ENCODE results near the gene LMO7.
"Not testable (repeated sequence)": the region's sequence is repeated elsewhere in the genome, so short reads cannot be mapped to it uniquely, and the experiment has no call there.

Gene LMO7

DNA sequence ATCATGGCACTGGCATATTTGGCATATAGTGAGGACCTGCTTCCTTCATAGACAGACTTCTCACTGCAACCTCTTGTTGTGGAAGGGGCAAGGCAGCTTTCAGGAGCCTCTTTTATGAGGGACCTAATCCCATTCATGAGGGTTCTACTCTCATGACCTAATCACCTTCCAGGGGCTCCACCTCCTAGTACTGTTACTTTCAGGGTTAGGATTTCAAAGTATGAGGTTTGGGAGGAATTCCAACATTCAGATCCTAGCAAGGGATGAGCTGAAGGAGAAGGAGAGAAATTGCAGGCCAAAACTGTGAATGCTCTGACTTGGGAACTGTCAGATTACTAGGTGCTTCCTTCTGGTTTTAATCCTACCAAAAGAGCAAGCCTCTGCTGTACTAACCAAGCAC is 87.8 kb downstream of the LMO7 start:
- peak overlapping the region; percentile 6 for H3K27ac ChIP-seq (ENCODE audit: low read length)

GRCh38 chr13:75724752-75725517 is 88.8 kb downstream of the LMO7 start:
- no peaks in the 10 kb centered on the region for H3K9me3 ChIP-seq (ENCODE audit: control insufficient read depth in 1 of 2, low read length in 2 of 2)
- no peak overlapping the region for H3K4me3 ChIP-seq (ENCODE audit: low read depth in 1 of 2, low read length in 2 of 2)
- peak overlapping the region; percentile 6 for H3K27ac ChIP-seq (ENCODE audit: low read length)
- no peaks in the 10 kb centered on the region for H3K36me3 ChIP-seq (ENCODE audit: control insufficient read depth in 1 of 2, insufficient read depth in 2 of 2, low read length in 2 of 2)
- no peaks in the 10 kb centered on the region for H3K4me1 ChIP-seq (ENCODE audit: control insufficient read depth in 1 of 2, insufficient read depth in 2 of 2, low read length in 2 of 2)
- no peaks in the 10 kb centered on the region for H3K27me3 ChIP-seq (ENCODE audit: low read depth, low read length)

More for the DNA sequence above, 87.8 kb downstream of the LMO7 start:
- Histone ChIP-seq H3K4me3 (ENCODE audit: low read depth in 1 of 2, low read length in 2 of 2) (no peak overlapping the region), H3K9me3 (ENCODE audit: control insufficient read depth in 1 of 2, low read length in 2 of 2) (no peaks in the 10 kb centered on the region), H3K4me1 (ENCODE audit: control insufficient read depth in 1 of 2, insufficient read depth in 2 of 2, low read length in 2 of 2) (no peaks in the 10 kb centered on the region), H3K27me3 (ENCODE audit: low read depth, low read length) (no peaks in the 10 kb centered on the region), H3K36me3 (ENCODE audit: control insufficient read depth in 1 of 2, insufficient read depth in 2 of 2, low read length in 2 of 2) (no peaks in the 10 kb centered on the region)

DNA sequence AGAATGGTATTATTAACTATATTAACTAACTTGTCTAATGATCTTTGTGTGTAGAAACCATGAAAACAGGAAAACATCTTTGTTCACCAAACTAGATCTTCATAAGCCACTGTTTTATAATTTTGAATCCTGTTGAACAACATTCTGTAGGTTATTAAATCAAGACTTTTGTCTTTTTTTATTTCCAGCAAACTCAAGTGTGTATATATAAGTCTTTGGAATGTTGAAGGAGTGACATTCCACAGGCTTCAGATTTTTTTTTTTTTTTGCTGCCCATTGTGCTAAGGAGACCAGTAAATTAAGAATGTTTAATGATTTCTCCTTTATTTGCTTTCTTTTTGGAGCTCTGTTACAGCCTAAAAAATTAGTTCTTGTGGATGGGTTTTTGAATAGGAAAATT is 89.6 kb downstream of the LMO7 start:
- no peaks in the 10 kb centered on the region for H3K27me3 ChIP-seq (ENCODE audit: low read depth, low read length)
- no peak overlapping the region for H3K4me3 ChIP-seq (ENCODE audit: low read depth in 1 of 2, low read length in 2 of 2)
- H3K9me3 ChIP-seq (ENCODE audit: control insufficient read depth in 1 of 2, low read length in 2 of 2): no peaks in the 10 kb centered on the region
- no peak overlapping the region for H3K27ac ChIP-seq (ENCODE audit: low read length)
- no peaks in the 10 kb centered on the region for H3K36me3 ChIP-seq (ENCODE audit: control insufficient read depth in 1 of 2, insufficient read depth in 2 of 2, low read length in 2 of 2)
- H3K4me1 ChIP-seq (ENCODE audit: control insufficient read depth in 1 of 2, insufficient read depth in 2 of 2, low read length in 2 of 2): no peaks in the 10 kb centered on the region

- H3K36me3 ChIP-seq (ENCODE audit: control insufficient read depth in 1 of 2, insufficient read depth in 2 of 2, low read length in 2 of 2): no peaks in the 10 kb centered on the region
- no peak overlapping the region for H3K27ac ChIP-seq (ENCODE audit: low read length)
- H3K4me3 ChIP-seq (ENCODE audit: low read depth in 1 of 2, low read length in 2 of 2): no peak overlapping the region
- H3K4me1 ChIP-seq (ENCODE audit: control insufficient read depth in 1 of 2, insufficient read depth in 2 of 2, low read length in 2 of 2): no peaks in the 10 kb centered on the region
- H3K9me3 ChIP-seq (ENCODE audit: control insufficient read depth in 1 of 2, low read length in 2 of 2): no peaks in the 10 kb centered on the region
- no peaks in the 10 kb centered on the region for H3K27me3 ChIP-seq (ENCODE audit: low read depth, low read length)
These were observed 90.2 kb downstream of the LMO7 start for GRCh38 chr13:75726306-75726705.

DNA sequence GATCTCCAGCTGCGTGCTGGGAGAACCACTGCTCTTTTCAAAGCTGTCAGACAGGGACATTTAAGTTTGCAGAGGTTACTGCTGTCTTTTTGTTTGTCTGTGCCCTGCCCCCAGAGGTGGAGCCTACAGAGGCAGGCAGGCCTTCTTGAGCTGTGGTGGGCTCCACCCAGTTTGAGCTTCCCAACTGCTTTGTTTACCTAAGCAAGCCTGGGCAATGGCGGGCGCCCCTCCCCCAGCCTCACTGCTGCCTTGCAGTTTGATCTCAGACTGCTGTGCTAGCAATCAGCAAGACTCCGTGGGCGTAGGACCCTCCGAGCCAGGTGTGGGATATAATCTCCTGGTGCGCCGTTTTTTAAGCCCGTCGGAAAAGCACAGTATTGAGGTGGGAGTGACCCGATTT is 97.0 kb downstream of the LMO7 start:
- not testable (repeated sequence) for H3K27ac ChIP-seq (ENCODE audit: low read length); H3K9me3 ChIP-seq (ENCODE audit: control insufficient read depth in 1 of 2, low read length in 2 of 2); H3K4me3 ChIP-seq (ENCODE audit: low read depth in 1 of 2, low read length in 2 of 2); H3K4me1 ChIP-seq (ENCODE audit: control insufficient read depth in 1 of 2, insufficient read depth in 2 of 2, low read length in 2 of 2); H3K27me3 ChIP-seq (ENCODE audit: low read depth, low read length); H3K36me3 ChIP-seq (ENCODE audit: control insufficient read depth in 1 of 2, insufficient read depth in 2 of 2, low read length in 2 of 2)

DNA sequence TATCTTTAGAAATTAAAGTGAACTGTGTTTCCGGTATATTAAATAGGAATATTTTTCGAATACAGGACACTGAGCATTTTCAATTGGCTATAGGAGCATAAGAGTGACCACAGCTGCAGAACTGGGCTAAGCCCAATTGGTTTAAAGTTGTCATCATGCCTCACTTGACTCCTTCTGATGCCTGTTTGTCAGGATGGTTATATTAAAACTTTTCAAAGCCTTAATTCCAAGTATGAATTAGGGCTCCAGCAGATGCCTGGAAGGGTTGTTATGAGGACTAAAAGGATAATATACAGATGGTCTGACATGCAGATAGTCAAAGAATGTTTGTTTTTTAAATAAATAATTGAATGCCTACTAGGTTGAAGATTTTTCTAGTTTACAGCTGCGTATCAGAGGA is 100.0 kb downstream of the LMO7 start:
- no peaks in the 10 kb centered on the region for H3K9me3 ChIP-seq (ENCODE audit: control insufficient read depth in 1 of 2, low read length in 2 of 2)
- no peaks in the 10 kb centered on the region for H3K36me3 ChIP-seq (ENCODE audit: control insufficient read depth in 1 of 2, insufficient read depth in 2 of 2, low read length in 2 of 2)

GRCh38 chr13:75738841-75739240 is 102.7 kb downstream of the LMO7 start:
- no peaks in the 10 kb centered on the region for H3K9me3 ChIP-seq (ENCODE audit: control insufficient read depth in 1 of 2, low read length in 2 of 2)
- no peaks in the 10 kb centered on the region for H3K36me3 ChIP-seq (ENCODE audit: control insufficient read depth in 1 of 2, insufficient read depth in 2 of 2, low read length in 2 of 2)
- no peaks in the 10 kb centered on the region for H3K4me1 ChIP-seq (ENCODE audit: control insufficient read depth in 1 of 2, insufficient read depth in 2 of 2, low read length in 2 of 2)
- H3K27me3 ChIP-seq (ENCODE audit: low read depth, low read length): no peaks in the 10 kb centered on the region
- no peak overlapping the region for H3K27ac ChIP-seq (ENCODE audit: low read length)
- no peak overlapping the region for H3K4me3 ChIP-seq (ENCODE audit: low read depth in 1 of 2, low read length in 2 of 2)

More for the DNA sequence above, 100.0 kb downstream of the LMO7 start:
- no peaks in the 10 kb centered on the region for H3K4me1 ChIP-seq (ENCODE audit: control insufficient read depth in 1 of 2, insufficient read depth in 2 of 2, low read length in 2 of 2)
- no peaks in the 10 kb centered on the region for H3K27me3 ChIP-seq (ENCODE audit: low read depth, low read length)
- H3K27ac ChIP-seq (ENCODE audit: low read length): no peak overlapping the region
- no peak overlapping the region for H3K4me3 ChIP-seq (ENCODE audit: low read depth in 1 of 2, low read length in 2 of 2)

DNA sequence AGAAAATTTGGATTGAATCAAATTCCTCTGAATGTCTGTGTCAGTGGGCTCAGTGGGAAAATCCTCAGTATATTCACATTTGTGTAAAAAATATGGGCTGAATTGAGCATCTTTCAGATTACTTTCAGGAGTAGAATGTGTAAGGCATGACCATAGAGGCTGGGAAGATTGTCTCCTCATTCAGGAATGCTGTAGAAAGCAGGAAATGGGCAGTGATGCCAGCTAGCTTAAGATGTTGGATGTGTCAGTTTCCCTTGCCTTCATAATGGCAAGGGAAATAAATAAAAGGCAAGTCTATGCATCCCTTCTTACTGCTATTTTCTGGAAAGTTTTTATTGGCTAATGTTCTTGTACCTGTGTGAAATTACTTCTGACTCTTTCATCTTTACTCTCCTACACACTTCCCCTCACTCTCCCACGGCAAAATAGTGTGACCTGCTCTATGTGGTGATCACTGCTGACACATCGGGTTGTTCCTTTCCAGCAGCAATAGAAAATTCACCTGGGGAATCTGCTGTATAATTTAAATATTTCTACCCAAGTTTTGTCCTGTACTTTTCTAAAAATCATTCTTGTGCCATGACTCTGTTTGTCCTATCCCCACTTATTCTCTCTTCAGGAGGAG is 103.2 kb downstream of the LMO7 start:
- Histone ChIP-seq H3K27me3 (ENCODE audit: low read depth, low read length) (no peaks in the 10 kb centered on the region), H3K27ac (ENCODE audit: low read length) (no peak overlapping the region), H3K9me3 (ENCODE audit: control insufficient read depth in 1 of 2, low read length in 2 of 2) (no peaks in the 10 kb centered on the region), H3K4me3 (ENCODE audit: low read depth in 1 of 2, low read length in 2 of 2) (no peak overlapping the region), H3K36me3 (ENCODE audit: control insufficient read depth in 1 of 2, insufficient read depth in 2 of 2, low read length in 2 of 2) (no peaks in the 10 kb centered on the region), H3K4me1 (ENCODE audit: control insufficient read depth in 1 of 2, insufficient read depth in 2 of 2, low read length in 2 of 2) (no peaks in the 10 kb centered on the region)

DNA sequence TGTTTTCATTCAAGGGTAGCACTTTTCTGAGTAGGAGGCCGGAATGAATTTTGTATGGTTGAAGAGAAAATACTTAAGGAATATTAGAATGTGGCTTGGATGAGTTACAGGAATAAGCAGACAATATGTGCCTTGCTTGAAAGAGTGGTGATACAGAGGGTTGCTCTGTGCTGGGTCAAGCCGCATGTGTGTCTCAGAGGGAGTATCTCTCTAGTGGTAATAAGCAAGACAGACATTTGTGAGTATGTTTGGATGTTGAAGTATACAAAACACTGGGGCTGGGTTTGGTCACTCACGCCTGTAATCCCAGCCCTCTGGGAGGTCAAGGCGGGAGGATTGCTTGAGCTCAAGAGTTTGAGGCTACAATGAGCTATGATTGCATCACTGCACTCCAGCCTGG is 103.9 kb downstream of the LMO7 start:
- Histone ChIP-seq H3K4me3 (ENCODE audit: low read depth in 1 of 2, low read length in 2 of 2) (no peak overlapping the region), H3K27ac (ENCODE audit: low read length) (no peak overlapping the region), H3K27me3 (ENCODE audit: low read depth, low read length) (no peaks in the 10 kb centered on the region)

GRCh38 chr13:75743072-75743471 is 106.9 kb downstream of the LMO7 start:
- not testable (repeated sequence) for H3K36me3 ChIP-seq (ENCODE audit: control insufficient read depth in 1 of 2, insufficient read depth in 2 of 2, low read length in 2 of 2); H3K27ac ChIP-seq (ENCODE audit: low read length); H3K9me3 ChIP-seq (ENCODE audit: control insufficient read depth in 1 of 2, low read length in 2 of 2); H3K4me3 ChIP-seq (ENCODE audit: low read depth in 1 of 2, low read length in 2 of 2); H3K27me3 ChIP-seq (ENCODE audit: low read depth, low read length); H3K4me1 ChIP-seq (ENCODE audit: control insufficient read depth in 1 of 2, insufficient read depth in 2 of 2, low read length in 2 of 2)

More for the DNA sequence above, 103.9 kb downstream of the LMO7 start:
- H3K9me3 ChIP-seq (ENCODE audit: control insufficient read depth in 1 of 2, low read length in 2 of 2): no peaks in the 10 kb centered on the region
- no peaks in the 10 kb centered on the region for H3K4me1 ChIP-seq (ENCODE audit: control insufficient read depth in 1 of 2, insufficient read depth in 2 of 2, low read length in 2 of 2)
- H3K36me3 ChIP-seq (ENCODE audit: control insufficient read depth in 1 of 2, insufficient read depth in 2 of 2, low read length in 2 of 2): peaks cover 0 to 2% of the 10 kb centered on the region in 2 donors

DNA sequence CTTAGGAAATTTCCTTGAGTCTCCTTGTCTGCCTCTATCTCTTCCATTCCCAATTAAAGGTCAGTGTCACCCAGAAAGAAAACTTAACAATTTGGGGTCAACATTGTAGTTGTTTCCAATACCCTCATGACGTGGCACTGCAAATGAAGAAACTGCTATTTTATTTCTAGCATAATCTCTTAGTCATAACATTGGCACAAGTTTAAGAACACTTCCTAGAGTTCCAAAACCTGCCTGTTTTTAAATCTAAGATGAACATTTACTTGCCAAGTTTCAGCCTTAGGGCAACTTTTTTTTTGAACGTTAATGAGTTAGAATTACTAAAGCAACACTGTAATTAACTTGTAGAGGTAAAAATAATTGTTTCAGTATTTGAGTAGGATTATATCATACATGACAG is 108.0 kb downstream of the LMO7 start:
- no peaks in the 10 kb centered on the region for H3K4me1 ChIP-seq (ENCODE audit: control insufficient read depth in 1 of 2, insufficient read depth in 2 of 2, low read length in 2 of 2)
- no peaks in the 10 kb centered on the region for H3K27me3 ChIP-seq (ENCODE audit: low read depth, low read length)
- no peak overlapping the region for H3K27ac ChIP-seq (ENCODE audit: low read length)
- H3K36me3 ChIP-seq (ENCODE audit: control insufficient read depth in 1 of 2, insufficient read depth in 2 of 2, low read length in 2 of 2): peaks cover 0 to 3% of the 10 kb centered on the region in 2 donors
- no peak overlapping the region for H3K4me3 ChIP-seq (ENCODE audit: low read depth in 1 of 2, low read length in 2 of 2)
- no peaks in the 10 kb centered on the region for H3K9me3 ChIP-seq (ENCODE audit: control insufficient read depth in 1 of 2, low read length in 2 of 2)

GRCh38 chr13:75745387-75745786 is 109.3 kb downstream of the LMO7 start:
- no peaks in the 10 kb centered on the region for H3K27me3 ChIP-seq (ENCODE audit: low read depth, low read length)
- no peaks in the 10 kb centered on the region for H3K9me3 ChIP-seq (ENCODE audit: control insufficient read depth in 1 of 2, low read length in 2 of 2)
- no peak overlapping the region for H3K27ac ChIP-seq (ENCODE audit: low read length)
- no peaks in the 10 kb centered on the region for H3K4me1 ChIP-seq (ENCODE audit: control insufficient read depth in 1 of 2, insufficient read depth in 2 of 2, low read length in 2 of 2)
- peaks cover 0 to 3% of the 10 kb centered on the region in 2 donors for H3K36me3 ChIP-seq (ENCODE audit: control insufficient read depth in 1 of 2, insufficient read depth in 2 of 2, low read length in 2 of 2)
- no peak overlapping the region for H3K4me3 ChIP-seq (ENCODE audit: low read depth in 1 of 2, low read length in 2 of 2)
